MM.1S (cell line): ENCODE measurements around the gene FAM162A.

ENCODE experiments used
- DNase-seq: peaks from one replicate; pipeline ENCODE4 v3.0.0-alpha.2; 2015
- H2AFZ ChIP-seq: fragments of 300-600 bp; sonication (generic); 2 replicates; pipeline ENCODE4 v1.6.0; 2016; ENCODE audit warnings: antibody characterized with exemption, low read length
- H3F3A ChIP-seq: fragments of 300-600 bp; sonication (generic); 2 replicates; pipeline ENCODE4 v1.6.1; 2016; ENCODE audit warnings: mild to moderate bottlenecking, antibody characterized with exemption, low read length, moderate library complexity, mixed read lengths; ENCODE audit not compliant: insufficient read depth
- H3K27ac ChIP-seq: fragments of 300-600 bp; sonication (generic); 2 replicates; pipeline ENCODE4 v1.5.1; 2016; ENCODE audit warnings: mild to moderate bottlenecking, low read length
- H3K27me3 ChIP-seq: fragments of 300-600 bp; sonication (generic); replicated peaks from 2 replicates; pipeline ENCODE4 v1.6.0; 2016; ENCODE audit warnings: low read length; ENCODE audit not compliant: insufficient read depth
- H3K36me3 ChIP-seq: fragments of 300-600 bp; sonication (generic); replicated peaks from 2 replicates; pipeline ENCODE4 v1.6.1; 2016; ENCODE audit warnings: mild to moderate bottlenecking, low read length, mixed read lengths; ENCODE audit not compliant: insufficient read depth
- H3K4me1 ChIP-seq: fragments of 300-600 bp; sonication (generic); 2 replicates; pipeline ENCODE4 v1.6.1; 2016; ENCODE audit warnings: low read length, mixed read lengths
- H3K4me2 ChIP-seq: fragments of 300-600 bp; sonication (generic); 2 replicates; pipeline ENCODE4 v1.6.0; 2016; ENCODE audit warnings: low read depth, low read length
- H3K4me3 ChIP-seq: fragments of 300-600 bp; sonication (generic); 2 replicates; pipeline ENCODE4 v1.5.1; 2016; ENCODE audit warnings: low read length, mixed read lengths
- H3K79me2 ChIP-seq: fragments of 300-600 bp; sonication (generic); 2 replicates; pipeline ENCODE4 v1.6.1; 2016; ENCODE audit warnings: mixed run types, low read length, mixed read lengths
- H3K9ac ChIP-seq: fragments of 300-600 bp; sonication (generic); 2 replicates; pipeline ENCODE4 v1.6.1; 2016; ENCODE audit warnings: low read length, mixed read lengths
- H3K9me2 ChIP-seq: fragments of 300-600 bp; sonication (generic); replicated peaks from 2 replicates; pipeline ENCODE4 v1.6.1; 2016; ENCODE audit warnings: mild to moderate bottlenecking, low read length, mixed read lengths; ENCODE audit not compliant: insufficient read depth
- H3K9me3 ChIP-seq: fragments of 300-600 bp; sonication (generic); replicated peaks from 2 replicates; pipeline ENCODE4 v1.6.1; 2016; ENCODE audit warnings: mild to moderate bottlenecking, low read length, mixed read lengths; ENCODE audit not compliant: insufficient read depth
- H4K20me1 ChIP-seq: fragments of 300-600 bp; sonication (generic); 2 replicates; pipeline ENCODE4 v1.6.1; 2016; ENCODE audit warnings: mild to moderate bottlenecking, low read length, moderate library complexity, mixed read lengths; ENCODE audit not compliant: insufficient read depth
- CTCF ChIP-seq: fragments of 300-600 bp; sonication (generic); IDR thresholded peaks from 2 replicates; pipeline ENCODE4 v1.5.1; 2016; ENCODE audit warnings: antibody characterized with exemption, low read length, mixed read lengths
- EZH2 ChIP-seq: fragments of 300-600 bp; sonication (generic); optimal IDR thresholded peaks from 2 replicates; pipeline ENCODE3; 2017; ENCODE audit warnings: low read depth, mild to moderate bottlenecking, antibody characterized with exemption, low read length, mixed read lengths
- EZH2phosphoT487 ChIP-seq: fragments of 300-600 bp; sonication (generic); IDR thresholded peaks from 2 replicates; pipeline ENCODE4 v1.6.1; 2018; ENCODE audit warnings: antibody characterized with exemption, low read length

FAM162A gene

GRCh38 chr3:122461806-122462205 is 77.8 kb downstream of the FAM162A start:
- H3K79me2 ChIP-seq = no peaks in the 10 kb centered on the region

More at GRCh38 chr3:122461806-122462205, 77.8 kb downstream of the FAM162A start:
- no peaks in the 10 kb centered on the region for H3K27me3 ChIP-seq
- H3K9ac ChIP-seq = no peak overlapping the region
- no peak overlapping the region for H3K4me3 ChIP-seq
- H3K4me1 ChIP-seq = no peaks in the 10 kb centered on the region
- no peak overlapping the region for H3K27ac ChIP-seq
- no peaks in the 10 kb centered on the region for H3K9me3 ChIP-seq
- TF ChIP-seq EZH2 (no peak), EZH2phosphoT487 (no peak), CTCF (no peak)
- H3K4me2 ChIP-seq = no peak overlapping the region
- H4K20me1 ChIP-seq = no peaks in the 10 kb centered on the region
- H3F3A ChIP-seq = no peaks in the 10 kb centered on the region
- DNase-seq = no peak
- no peak overlapping the region for H2AFZ ChIP-seq
- no peaks in the 10 kb centered on the region for H3K9me2 ChIP-seq
- H3K36me3 ChIP-seq = no peaks in the 10 kb centered on the region; the same call in 1 of the 2 replicates
